ENCODE results near the gene ECSCR.
"Not testable (repeated sequence)": the region's sequence is repeated elsewhere in the genome, so short reads cannot be mapped to it uniquely, and the experiment has no call there.

ECSCR gene

DNA sequence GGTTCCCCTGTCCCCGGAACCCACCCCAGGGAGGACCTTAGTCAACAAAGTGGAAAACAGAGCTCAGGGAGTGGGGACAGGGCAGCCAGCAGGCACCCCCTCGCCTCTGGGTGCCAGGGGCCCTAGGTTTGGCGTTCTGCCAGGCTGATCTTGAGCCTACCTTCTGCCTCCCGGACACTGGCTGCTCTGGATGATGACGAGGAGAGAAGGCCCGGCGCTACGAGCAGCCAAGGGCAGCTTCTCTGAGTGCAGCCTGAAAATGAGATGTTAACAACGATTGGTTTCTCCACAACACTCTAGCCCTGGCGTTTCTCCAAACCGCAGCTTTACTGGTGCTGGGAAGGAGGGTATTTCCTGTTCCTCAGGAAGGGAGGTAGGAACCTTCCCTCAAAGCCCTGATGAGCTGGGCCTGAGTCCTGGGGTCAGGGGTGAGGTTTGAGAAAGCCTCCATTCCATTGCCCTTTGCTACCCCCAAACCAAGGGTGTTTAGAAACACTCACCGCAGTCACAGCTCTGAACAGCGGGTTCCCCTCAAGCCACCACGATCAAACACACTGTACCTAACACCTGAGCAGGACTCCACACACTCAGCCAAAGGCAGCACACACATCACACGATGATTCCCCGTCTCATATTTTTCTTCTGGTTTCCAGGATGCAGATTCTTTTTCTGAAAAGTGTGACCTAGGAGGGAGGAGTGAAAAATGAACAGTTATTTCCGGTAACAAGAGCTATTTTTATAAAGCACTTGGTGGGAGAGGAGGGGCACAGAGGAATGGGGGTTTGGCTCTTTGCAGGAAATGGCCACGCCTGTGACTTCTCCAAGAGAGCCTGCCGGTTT lies 19.7 kb upstream of the ECSCR start, which contains the start of gene STING1:
Gene STING1, minus strand, starts transcription at position 709 of the 840 bp plus-strand sequence. CDS start 1,054 bp downstream, outside the sequence.
- no peak for TF ChIP-seq JUND (IDR thresholded peaks at IDR 0.05; ENCODE audit: low read depth)
- peak; percentile 65 to 96 for DNase-seq (ENCODE audit: low read depth in 1 of 2, low spot score in 1 of 2)
- in situ Hi-C loops (cut with HindIII; ENCODE audit: low pct_unique_long_range_greater_than_20kb, low sequenced_read_pairs): no loop called here

DNA sequence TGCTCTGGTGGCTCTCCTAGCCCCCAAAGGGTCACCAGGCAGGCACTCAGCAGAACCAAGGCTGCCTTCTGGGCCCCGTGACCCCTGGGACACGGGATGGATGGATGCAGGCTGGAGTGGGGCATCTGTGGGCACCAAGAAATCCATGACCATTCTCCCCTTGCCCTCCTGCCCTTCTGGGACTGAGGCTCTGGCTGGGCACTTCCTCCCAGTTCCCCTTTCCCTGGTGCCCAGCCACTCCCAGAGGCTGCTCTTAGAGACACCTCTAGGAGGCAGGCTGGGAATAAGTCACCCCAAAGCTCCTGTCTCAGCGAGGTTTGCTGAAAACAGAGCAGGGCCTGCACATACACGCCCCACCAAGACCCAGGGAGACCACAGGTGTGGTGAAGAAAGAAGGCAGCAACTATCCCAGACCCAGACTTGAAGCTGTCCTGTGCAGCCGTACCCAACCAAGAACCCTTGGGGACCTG lies 19.1 kb upstream of the ECSCR start:
- peak in 1 of 2 experiments; percentile 25 for DNase-seq (ENCODE audit: low read depth in 1 of 2, low spot score in 1 of 2)
- in situ Hi-C loops (cut with HindIII; ENCODE audit: low pct_unique_long_range_greater_than_20kb, low sequenced_read_pairs): no loop called here
- TF ChIP-seq JUND (IDR thresholded peaks at IDR 0.05; ENCODE audit: low read depth): no peak

DNA sequence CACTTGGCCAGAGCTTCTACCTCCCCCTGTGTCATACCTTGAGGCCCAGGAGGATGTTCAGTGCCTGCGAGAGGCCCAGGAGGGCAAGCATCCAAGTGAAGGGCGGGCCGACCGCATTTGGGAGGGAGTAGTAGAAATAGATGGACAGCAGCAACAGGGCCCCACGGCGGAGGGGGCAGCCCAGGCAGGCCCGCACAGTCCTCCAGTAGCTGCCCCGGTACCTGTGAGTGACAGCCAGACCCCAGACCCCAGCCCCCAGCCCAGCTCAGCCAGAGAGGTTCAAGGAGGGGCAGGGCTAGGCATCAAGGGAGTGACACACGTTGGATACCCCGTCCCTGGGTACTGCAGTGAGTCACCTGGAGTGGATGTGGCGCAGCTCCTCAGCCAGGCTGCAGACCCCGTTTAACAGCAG lies 18.6 kb upstream of the ECSCR start:
- DNase-seq (ENCODE audit: low read depth in 1 of 2, low spot score in 1 of 2): no peak

GRCh38 chr5:139479729-139480128 lies 17.2 kb upstream of the ECSCR start:
- DNase-seq (ENCODE audit: low read depth in 1 of 2, low spot score in 1 of 2); in situ Hi-C loops (cut with HindIII; ENCODE audit: low pct_unique_long_range_greater_than_20kb, low sequenced_read_pairs): not testable (repeated sequence)

More for the DNA sequence above, 18.6 kb upstream of the ECSCR start:
- TF ChIP-seq JUND (IDR thresholded peaks at IDR 0.05; ENCODE audit: low read depth): no peak
- in situ Hi-C loops (cut with HindIII; ENCODE audit: low pct_unique_long_range_greater_than_20kb, low sequenced_read_pairs): no loop called here

DNA sequence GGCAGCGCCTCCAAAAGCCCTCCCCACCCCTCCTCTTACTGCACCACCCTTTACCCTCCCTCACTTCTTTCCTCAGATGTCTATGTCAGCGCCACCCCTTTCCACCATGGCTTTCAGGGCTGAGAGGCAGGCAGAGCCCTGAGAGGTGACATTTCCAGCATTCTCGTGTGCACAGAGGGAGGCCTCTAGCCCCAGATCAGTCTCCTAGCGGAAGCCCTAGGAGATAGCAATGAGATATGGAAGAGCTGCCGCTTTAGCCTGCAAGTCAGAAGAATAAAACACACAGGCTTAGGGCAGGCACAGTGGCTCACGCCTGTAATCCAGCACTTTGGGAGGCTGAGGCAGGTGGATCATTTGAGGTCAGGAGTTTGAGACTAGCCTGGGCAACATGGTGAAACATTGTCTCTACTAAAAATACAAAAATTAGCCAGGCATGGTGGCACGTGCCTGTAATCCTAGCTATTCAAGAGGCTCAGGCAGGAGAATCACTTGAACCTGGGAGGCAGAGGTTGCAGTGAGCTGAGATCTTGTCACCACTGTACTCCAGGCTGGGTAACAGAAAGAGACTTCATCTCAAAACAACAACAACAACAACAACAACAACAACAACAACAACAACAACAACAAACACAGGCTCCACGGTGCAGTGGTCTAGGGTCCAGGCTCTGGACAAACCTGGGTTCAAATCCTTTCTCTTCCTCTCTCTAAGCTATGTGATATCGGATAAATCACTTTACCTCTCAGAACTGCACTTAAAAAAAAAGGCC lies 16.3 kb upstream of the ECSCR start:
- DNase-seq (ENCODE audit: low read depth in 1 of 2, low spot score in 1 of 2); in situ Hi-C loops (cut with HindIII; ENCODE audit: low pct_unique_long_range_greater_than_20kb, low sequenced_read_pairs): not testable (repeated sequence)

- in situ Hi-C loops (cut with HindIII; ENCODE audit: low pct_unique_long_range_greater_than_20kb, low sequenced_read_pairs): no loop called here
- no peak for DNase-seq (ENCODE audit: low read depth in 1 of 2, low spot score in 1 of 2)
- TF ChIP-seq JUND (IDR thresholded peaks at IDR 0.05; ENCODE audit: low read depth): no peak
These were observed 13.5 kb upstream of the ECSCR start for GRCh38 chr5:139475865-139476617.

DNA sequence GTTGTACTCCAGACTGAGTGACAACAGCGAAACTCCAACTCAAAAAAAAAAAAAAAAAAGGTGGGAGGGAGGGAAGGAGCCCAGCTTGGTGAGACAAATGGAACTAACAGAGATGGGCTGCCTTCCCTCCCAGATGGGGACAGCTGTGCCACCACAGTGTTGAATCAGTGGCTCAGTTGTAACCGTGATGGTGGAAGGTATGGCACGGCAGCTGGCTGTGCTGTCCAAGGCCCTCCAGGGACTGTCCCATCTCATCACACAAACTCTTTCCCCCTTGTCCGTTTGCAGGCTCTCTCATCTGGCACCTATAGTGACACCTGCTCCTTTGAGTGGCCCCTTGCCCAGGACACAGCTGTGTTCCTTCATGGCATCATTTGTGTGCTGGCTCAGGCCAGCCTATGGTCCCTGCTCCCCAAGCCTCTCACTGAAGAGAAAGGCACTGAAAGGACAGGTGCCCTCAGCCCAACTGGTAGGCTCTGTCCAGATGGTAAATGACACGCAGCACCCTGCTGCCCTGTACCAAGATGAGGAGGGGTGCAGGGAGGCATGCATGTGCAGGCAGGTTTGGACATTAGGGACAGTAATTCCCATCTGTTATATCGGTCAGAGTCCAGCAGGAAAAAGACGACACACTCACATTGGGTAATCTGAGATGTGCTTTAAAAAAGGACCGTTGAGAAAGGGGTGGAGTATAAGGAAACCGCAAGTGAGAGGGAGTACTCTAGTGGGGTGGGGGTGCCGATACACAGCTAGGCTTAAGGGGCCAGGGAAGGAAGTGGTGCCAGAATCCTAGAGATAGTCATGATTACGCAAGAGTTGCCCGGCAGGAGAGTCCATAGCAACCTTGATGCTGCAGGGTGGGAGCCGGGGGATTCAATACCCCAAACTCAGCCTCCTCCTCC lies 12.6 kb upstream of the ECSCR start:
- no peak for TF ChIP-seq JUND (IDR thresholded peaks at IDR 0.05; ENCODE audit: low read depth)
- no peak for DNase-seq (ENCODE audit: low read depth in 1 of 2, low spot score in 1 of 2)
- in situ Hi-C loops (cut with HindIII; ENCODE audit: low pct_unique_long_range_greater_than_20kb, low sequenced_read_pairs): no loop called here

DNA sequence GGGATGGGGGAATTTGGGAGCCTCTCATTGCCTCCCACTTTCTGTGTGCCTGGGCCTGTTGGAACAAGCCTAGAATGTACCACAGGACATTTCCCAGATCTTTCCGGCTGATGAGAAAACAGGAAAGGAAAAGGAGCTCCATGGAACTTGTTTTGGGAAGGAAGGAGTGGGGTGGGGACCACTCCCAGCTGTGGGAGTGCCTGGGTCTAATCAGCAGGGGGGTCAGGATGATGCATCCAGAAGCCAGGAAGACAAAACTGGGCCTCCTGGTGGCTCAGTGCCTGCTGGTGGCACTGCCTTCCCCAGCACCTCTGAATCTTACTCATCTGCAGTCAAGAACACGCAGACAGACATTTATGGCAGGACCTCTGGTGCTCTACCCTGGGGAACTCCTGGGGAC lies 11.0 kb upstream of the ECSCR start:
- DNase-seq (ENCODE audit: low read depth in 1 of 2, low spot score in 1 of 2): no peak
- in situ Hi-C loops (cut with HindIII; ENCODE audit: low pct_unique_long_range_greater_than_20kb, low sequenced_read_pairs): no loop called here
- TF ChIP-seq JUND (IDR thresholded peaks at IDR 0.05; ENCODE audit: low read depth): no peak

DNA sequence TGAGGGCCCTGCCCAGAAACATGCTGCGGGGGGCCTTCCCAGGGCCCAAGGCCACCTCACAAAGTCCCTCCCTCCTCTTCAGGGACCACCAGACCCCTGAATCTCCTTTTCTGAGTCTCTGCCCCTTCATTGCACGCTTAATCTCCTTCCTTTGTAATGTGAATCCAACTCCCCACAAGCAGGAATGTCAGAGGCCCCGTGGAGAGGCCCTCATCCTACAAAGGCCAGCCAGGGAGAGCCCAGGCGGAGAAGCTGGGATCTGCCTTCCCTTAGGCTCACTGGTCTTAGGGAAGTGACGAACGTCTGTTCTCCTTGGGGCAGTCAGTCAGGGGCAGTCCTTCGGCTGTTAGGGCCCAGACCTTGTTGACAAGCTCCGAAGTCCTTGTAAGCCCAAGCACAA lies 10.6 kb upstream of the ECSCR start:
- no peak for TF ChIP-seq JUND (IDR thresholded peaks at IDR 0.05; ENCODE audit: low read depth)
- in situ Hi-C loops (cut with HindIII; ENCODE audit: low pct_unique_long_range_greater_than_20kb, low sequenced_read_pairs): no loop called here

GRCh38 chr5:139472386-139473030 lies 10.0 kb upstream of the ECSCR start:
- in situ Hi-C loops (cut with HindIII; ENCODE audit: low pct_unique_long_range_greater_than_20kb, low sequenced_read_pairs): no loop called here
- no peak for TF ChIP-seq JUND (IDR thresholded peaks at IDR 0.05; ENCODE audit: low read depth)
- no peak for DNase-seq (ENCODE audit: low read depth in 1 of 2, low spot score in 1 of 2)

More for the DNA sequence above, 10.6 kb upstream of the ECSCR start:
- DNase-seq (ENCODE audit: low read depth in 1 of 2, low spot score in 1 of 2): no peak

- TF ChIP-seq JUND (IDR thresholded peaks at IDR 0.05; ENCODE audit: low read depth): no peak
- no peak for DNase-seq (ENCODE audit: low read depth in 1 of 2, low spot score in 1 of 2)
- in situ Hi-C loops (cut with HindIII; ENCODE audit: low pct_unique_long_range_greater_than_20kb, low sequenced_read_pairs): no loop called here
These were observed 8.3 kb upstream of the ECSCR start, which contains the start of gene SMIM33 for GRCh38 chr5:139470821-139471300. TSS of gene SMIM33 (plus strand) at chr5:139471004. CDS start at chr5:139471122, 118 bp downstream.

Data from T47D (cell line).